OCI-LY3 (cell line): ENCODE data around the gene SVIL.

Experiments
- H2AFZ ChIP-seq: fragments of 200-600, 300-600 bp; shearing (Covaris generic); 2 replicates; pipeline ENCODE4 v1.6.0; 2014; ENCODE audit warnings: antibody characterized with exemption, low read depth, low read length
- H3K27ac ChIP-seq: fragments of 200-600, 300-600 bp; sonication (generic); 2 replicates; pipeline ENCODE4 v1.5.1; 2014; ENCODE audit warnings: mild to moderate bottlenecking, low read length, moderate library complexity, mixed read lengths
- H3K27me3 ChIP-seq: fragments of 200-600, 300-600 bp; sonication (generic); 2 replicates; pipeline ENCODE4 v1.6.1; 2014; ENCODE audit warnings: low read depth, low read length, mixed read lengths
- H3K36me3 ChIP-seq: fragments of 200-600, 300-600 bp; sonication (generic); replicated peaks from 2 replicates; pipeline ENCODE3; 2014; ENCODE audit warnings: low read depth, low read length, mixed read lengths
- H3K4me1 ChIP-seq: fragments of 300-600, 200-600 bp; sonication (generic); 2 replicates; pipeline ENCODE4 v1.6.1; 2014; ENCODE audit warnings: low read length, mixed read lengths
- H3K4me2 ChIP-seq: fragments of 200-600, 300-600 bp; sonication (generic); 2 replicates; pipeline ENCODE4 v1.6.1; 2014; ENCODE audit warnings: low read length, mixed read lengths
- H3K4me3 ChIP-seq: fragments of 300-600, 200-600 bp; sonication (generic); 2 replicates; pipeline ENCODE4 v1.5.1; 2014; ENCODE audit warnings: antibody characterized with exemption, mild to moderate bottlenecking, low read length, moderate library complexity
- H3K79me2 ChIP-seq: fragments of 300-600, 200-600 bp; shearing (Covaris generic); 2 replicates; pipeline ENCODE4 v1.6.1; 2014; ENCODE audit warnings: mild to moderate bottlenecking, low read length, mixed read lengths
- H3K9ac ChIP-seq: fragments of 300-600, 200-600 bp; shearing (Covaris generic); 2 replicates; pipeline ENCODE4 v1.6.0; 2014; ENCODE audit warnings: mild to moderate bottlenecking, low read length, moderate library complexity
- H3K9me3 ChIP-seq: fragments of 200-600, 300-600 bp; shearing (Covaris generic); 2 replicates; pipeline ENCODE4 v1.6.1; 2014; ENCODE audit warnings: low read length, mixed read lengths; ENCODE audit not compliant: insufficient read depth
- H4K20me1 ChIP-seq: fragments of 200-600, 300-600 bp; sonication (generic); 2 replicates; pipeline ENCODE4 v1.6.1; 2016; ENCODE audit warnings: low read length, mixed read lengths; ENCODE audit not compliant: insufficient read depth
- EZH2phosphoT487 ChIP-seq: fragments of 200-600 bp; shearing (Covaris generic); IDR thresholded peaks from 2 replicates; pipeline ENCODE4 v1.6.1; 2018; ENCODE audit warnings: antibody characterized with exemption, mixed run types, low read depth
- TF ChIP-seq, protein P1 (sequence below): fragments of 200-600, 300-600 bp; sonication (generic); IDR thresholded peaks from 2 replicates; pipeline ENCODE4 v1.5.1; 2014; ENCODE audit warnings: antibody characterized with exemption, low read length, low read depth

SVIL gene

DNA sequence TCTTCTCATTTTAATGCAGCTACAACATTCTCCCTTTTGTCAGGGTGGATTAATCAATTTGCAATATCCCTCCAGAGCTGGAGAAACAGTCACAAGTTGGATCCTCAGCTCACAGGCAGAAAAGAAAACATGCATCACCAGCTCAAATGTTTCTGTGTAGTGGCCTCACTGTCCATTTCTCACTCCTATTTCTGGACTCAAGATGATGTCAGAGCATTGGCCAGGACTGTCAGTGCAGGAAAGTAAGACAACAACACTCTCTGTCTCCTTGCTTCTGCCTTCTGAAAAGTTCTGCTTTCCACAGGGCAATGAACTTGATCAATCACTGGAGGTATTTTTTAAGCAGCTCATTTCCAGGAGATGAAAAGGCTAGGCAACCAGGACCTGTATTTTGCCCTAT, 8.2 kb upstream of the SVIL start:
- no peaks in the 10 kb centered on the region for H3K79me2 ChIP-seq
- H3K27ac ChIP-seq, result no peak overlapping the region
- no peaks in the 10 kb centered on the region for H3K27me3 ChIP-seq
- H3K4me2 ChIP-seq, result no peak overlapping the region
- TF ChIP-seq EZH2phosphoT487, result no peak
- TF ChIP-seq, protein P1, sequence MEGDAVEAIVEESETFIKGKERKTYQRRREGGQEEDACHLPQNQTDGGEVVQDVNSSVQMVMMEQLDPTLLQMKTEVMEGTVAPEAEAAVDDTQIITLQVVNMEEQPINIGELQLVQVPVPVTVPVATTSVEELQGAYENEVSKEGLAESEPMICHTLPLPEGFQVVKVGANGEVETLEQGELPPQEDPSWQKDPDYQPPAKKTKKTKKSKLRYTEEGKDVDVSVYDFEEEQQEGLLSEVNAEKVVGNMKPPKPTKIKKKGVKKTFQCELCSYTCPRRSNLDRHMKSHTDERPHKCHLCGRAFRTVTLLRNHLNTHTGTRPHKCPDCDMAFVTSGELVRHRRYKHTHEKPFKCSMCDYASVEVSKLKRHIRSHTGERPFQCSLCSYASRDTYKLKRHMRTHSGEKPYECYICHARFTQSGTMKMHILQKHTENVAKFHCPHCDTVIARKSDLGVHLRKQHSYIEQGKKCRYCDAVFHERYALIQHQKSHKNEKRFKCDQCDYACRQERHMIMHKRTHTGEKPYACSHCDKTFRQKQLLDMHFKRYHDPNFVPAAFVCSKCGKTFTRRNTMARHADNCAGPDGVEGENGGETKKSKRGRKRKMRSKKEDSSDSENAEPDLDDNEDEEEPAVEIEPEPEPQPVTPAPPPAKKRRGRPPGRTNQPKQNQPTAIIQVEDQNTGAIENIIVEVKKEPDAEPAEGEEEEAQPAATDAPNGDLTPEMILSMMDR, result no peak
- H3K4me1 ChIP-seq, result no peaks in the 10 kb centered on the region
- no peaks in the 10 kb centered on the region for H3K9me3 ChIP-seq
- no peaks in the 10 kb centered on the region for H4K20me1 ChIP-seq
- H3K4me3 ChIP-seq, result no peak overlapping the region
- H2AFZ ChIP-seq, result no peak overlapping the region
- H3K36me3 ChIP-seq, result no peaks in the 10 kb centered on the region
- no peak overlapping the region for H3K9ac ChIP-seq

DNA sequence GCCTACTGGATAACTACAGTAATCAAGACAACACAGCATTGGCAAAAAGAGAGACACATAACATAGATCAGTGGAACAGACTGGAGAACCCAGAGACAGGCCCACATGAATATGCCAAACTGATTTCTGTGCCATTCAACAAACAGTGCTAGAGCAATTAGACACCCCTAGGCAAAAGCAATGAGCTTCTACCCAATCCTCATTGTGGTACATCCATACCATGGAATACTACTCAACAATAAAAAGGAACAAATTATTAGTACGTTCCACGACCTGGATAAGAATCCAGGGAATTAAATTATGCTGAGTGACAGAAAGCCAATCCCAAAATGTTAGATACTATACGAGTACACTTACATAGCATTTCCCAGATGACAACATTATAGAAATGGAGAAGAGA, 2.8 kb upstream of the SVIL start:
- TF ChIP-seq, protein P1, result no peak
- no peak for TF ChIP-seq EZH2phosphoT487
- H3K27ac ChIP-seq, result no peak overlapping the region
- no peak overlapping the region for H3K4me3 ChIP-seq
- no peak overlapping the region for H3K9ac ChIP-seq
- peaks cover 10% of the 10 kb centered on the region for H3K4me1 ChIP-seq
- 0 out of 2 replicates have a peak, but pooled peaks cover 2% of the 10 kb centered on the region for H3K27me3 ChIP-seq
- peaks cover 7% of the 10 kb centered on the region; the same call in 1 of the 2 replicates for H4K20me1 ChIP-seq
- no peaks in the 10 kb centered on the region for H3K9me3 ChIP-seq
- H3K36me3 ChIP-seq, result no peaks in the 10 kb centered on the region
- H3K4me2 ChIP-seq, result no peak overlapping the region
- no peak overlapping the region for H2AFZ ChIP-seq
- no peaks in the 10 kb centered on the region for H3K79me2 ChIP-seq

DNA sequence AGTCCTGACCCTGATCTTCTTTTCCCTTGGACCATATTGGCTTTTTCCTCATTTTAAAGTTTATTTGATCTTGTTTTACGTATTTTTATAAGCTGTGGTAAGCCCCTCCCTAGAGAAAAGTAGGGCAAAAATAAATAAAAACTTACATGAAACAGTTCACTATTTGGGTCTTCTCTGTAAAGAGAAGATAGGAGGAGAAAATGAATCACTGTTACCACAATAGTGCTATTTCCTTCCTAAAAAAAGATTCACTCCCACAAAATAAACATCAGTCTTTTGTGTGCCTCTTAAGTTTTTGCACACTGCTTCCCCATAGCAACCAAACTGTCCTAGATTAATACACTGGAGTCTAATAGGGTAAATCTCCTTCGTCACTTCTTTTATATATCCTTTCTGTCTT, 1.4 kb upstream of the SVIL start:
- Histone ChIP-seq H3K9ac (no peak overlapping the region), H3K36me3 (no peaks in the 10 kb centered on the region), H2AFZ (no peak overlapping the region), H3K9me3 (no peaks in the 10 kb centered on the region), H3K27ac (no peak overlapping the region), H3K4me1 (peaks cover 11% of the 10 kb centered on the region), H3K27me3 (0 out of 2 replicates have a peak, but pooled peaks cover 3% of the 10 kb centered on the region), H3K4me2 (no peak overlapping the region), H4K20me1 (peaks cover 7% of the 10 kb centered on the region; the same call in 1 of the 2 replicates), H3K79me2 (no peaks in the 10 kb centered on the region), H3K4me3 (no peak overlapping the region)
- TF ChIP-seq, protein P1, result no peak
- no peak for TF ChIP-seq EZH2phosphoT487

DNA sequence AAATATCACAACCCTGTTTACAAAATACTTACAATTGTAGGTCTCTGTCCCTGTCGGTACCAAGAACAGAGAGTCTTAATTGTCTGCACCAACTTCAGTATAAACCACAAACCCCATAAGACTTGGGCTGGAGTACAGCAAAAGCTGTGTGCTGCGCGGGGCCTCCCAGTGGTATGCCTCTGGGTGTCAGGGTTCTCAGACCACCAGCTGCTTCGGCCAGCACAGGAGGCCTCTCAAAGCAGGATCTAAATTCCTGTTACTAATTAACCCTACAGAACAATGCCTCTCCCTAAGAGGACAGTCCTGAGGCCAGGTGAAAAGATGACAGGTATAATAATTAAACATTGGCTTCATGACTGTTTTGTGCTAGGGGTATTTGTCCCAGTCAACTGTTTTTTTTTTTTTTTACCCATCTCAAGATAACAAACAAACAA, 957 bp upstream of the SVIL start:
- TF ChIP-seq, protein P1, result no peak
- TF ChIP-seq EZH2phosphoT487, result no peak
- no peaks in the 10 kb centered on the region for H3K79me2 ChIP-seq

More for the DNA sequence above, 957 bp upstream of the SVIL start:
- Histone ChIP-seq H3K9me3 (no peaks in the 10 kb centered on the region), H3K27ac (no peak overlapping the region), H3K4me2 (no peak overlapping the region), H3K36me3 (no peaks in the 10 kb centered on the region), H3K27me3 (0 out of 2 replicates have a peak, but pooled peaks cover 3% of the 10 kb centered on the region), H3K4me3 (no peak overlapping the region), H4K20me1 (peaks cover 7% of the 10 kb centered on the region; the same call in 1 of the 2 replicates), H2AFZ (no peak overlapping the region), H3K9ac (no peak overlapping the region), H3K4me1 (peaks cover 11% of the 10 kb centered on the region)
